Progenitor cell of endocrine pancreas (in vitro differentiated cells): ENCODE data around the gene CGNL1. TPM values are rescaled to one million over a fixed set of nuclear protein-coding genes. Genes with fewer than 3 reads are reported as not detected.

ENCODE experiments used
- DNase-seq: peaks from one replicate; pipeline ENCODE4 v3.0.0; 2021; ENCODE audit warnings: low spot score; ENCODE audit not compliant: unreplicated experiment
- H3K27ac Mint-ChIP-seq: 2 replicates; pipeline ENCODE4 v1.8.0; 2021; ENCODE audit warnings: mild to moderate bottlenecking, moderate library complexity, mixed read lengths
- H3K27me3 Mint-ChIP-seq: 2 replicates; pipeline ENCODE4 v1.8.0; 2021; ENCODE audit warnings: mixed read lengths
- H3K36me3 Mint-ChIP-seq: 2 replicates; pipeline ENCODE4 v1.8.0; 2022; ENCODE audit warnings: mixed read lengths; ENCODE audit not compliant: insufficient read depth
- H3K4me1 Mint-ChIP-seq: 2 replicates; pipeline ENCODE4 v1.8.0; 2021; ENCODE audit warnings: low read depth, mixed read lengths
- H3K4me3 Mint-ChIP-seq: 2 replicates; pipeline ENCODE4 v1.8.0; 2021; ENCODE audit warnings: low read depth, mild to moderate bottlenecking, moderate library complexity, mixed read lengths
- H3K9me3 Mint-ChIP-seq: 2 replicates; pipeline ENCODE4 v1.8.0; 2021; ENCODE audit warnings: low read depth, mixed read lengths
- CTCF ChIP-seq: fragments of 200-600 bp; sonication (generic); IDR thresholded peaks from one replicate; pipeline ENCODE4 v1.5.0; 2021; ENCODE audit warnings: antibody characterized with exemption, mild to moderate bottlenecking; ENCODE audit not compliant: unreplicated experiment
- total RNA-seq: library from RNA; stranded (reverse); gene quantifications from 2 replicates; pipeline ENCODE4 v1.2.1, GENCODE V29; 2021

The CGNL1 gene
- total RNA-seq, 1 donor from 2014 or later = 41.9 TPM

- Mint-ChIP-seq H3K4me1 (peaks cover 30% of the 10 kb centered on the region), H3K4me3 (no peak overlapping the region), H3K27me3 (no peaks in the 10 kb centered on the region), H3K36me3 (peaks cover 5% of the 10 kb centered on the region), H3K9me3 (peaks cover 10% of the 10 kb centered on the region), H3K27ac (no peak overlapping the region)
- TF ChIP-seq CTCF = no peak
- no peak for DNase-seq
Observed at GRCh38 chr15:57578288-57578900, 202.1 kb downstream of the CGNL1 start.

- DNase-seq = no peak
- Mint-ChIP-seq H3K36me3 (peaks cover 9% of the 10 kb centered on the region), H3K4me3 (peak overlapping the region; percentile 3), H3K27ac (peak overlapping the region; percentile 30), H3K27me3 (no peaks in the 10 kb centered on the region), H3K4me1 (peaks cover 30% of the 10 kb centered on the region), H3K9me3 (peaks cover 16% of the 10 kb centered on the region)
- TF ChIP-seq CTCF = no peak
Observed at GRCh38 chr15:57580428-57580827, 204.1 kb downstream of the CGNL1 start.

- DNase-seq = no peak
- peak overlapping the region; percentile 30 for H3K27ac Mint-ChIP-seq
- no peaks in the 10 kb centered on the region for H3K27me3 Mint-ChIP-seq
- peaks cover 30% of the 10 kb centered on the region for H3K4me1 Mint-ChIP-seq
- H3K9me3 Mint-ChIP-seq = peaks cover 16% of the 10 kb centered on the region
- H3K36me3 Mint-ChIP-seq = peaks cover 9% of the 10 kb centered on the region
- TF ChIP-seq CTCF = peak; percentile 36
- H3K4me3 Mint-ChIP-seq = peak overlapping the region; percentile 3
Observed at GRCh38 chr15:57580866-57581265, 204.6 kb downstream of the CGNL1 start.

GRCh38 chr15:57582090-57582489 lies 205.8 kb downstream of the CGNL1 start:
- peaks cover 9% of the 10 kb centered on the region for H3K36me3 Mint-ChIP-seq
- no peak for TF ChIP-seq CTCF
- peaks cover 30% of the 10 kb centered on the region for H3K4me1 Mint-ChIP-seq
- H3K27me3 Mint-ChIP-seq = no peaks in the 10 kb centered on the region
- no peak overlapping the region for H3K27ac Mint-ChIP-seq
- H3K4me3 Mint-ChIP-seq = no peak overlapping the region
- H3K9me3 Mint-ChIP-seq = peaks cover 16% of the 10 kb centered on the region
- no peak for DNase-seq

GRCh38 chr15:57583282-57583681 lies 207.0 kb downstream of the CGNL1 start:
- peaks cover 5% of the 10 kb centered on the region for H3K27me3 Mint-ChIP-seq
- peaks cover 16% of the 10 kb centered on the region for H3K9me3 Mint-ChIP-seq
- H3K4me3 Mint-ChIP-seq = no peak overlapping the region
- DNase-seq = no peak
- no peak for TF ChIP-seq CTCF
- H3K4me1 Mint-ChIP-seq = peaks cover 30% of the 10 kb centered on the region
- H3K36me3 Mint-ChIP-seq = peaks cover 9% of the 10 kb centered on the region
- no peak overlapping the region for H3K27ac Mint-ChIP-seq
